ENCODE measurements around the gene PEX11A. TPM values are rescaled to one million over a fixed set of nuclear protein-coding genes. Genes with fewer than 3 reads are reported as not detected.

The PEX11A gene
- total RNA-seq = 2.9 and 8.2 TPM in 2 replicates

GRCh38 chr15:89690276-89691218 is at the start of gene PEX11A, which contains the start of gene WDR93:
PEX11A (minus strand) TSS chr15:89690754; CDS start chr15:89690632, 122 bp downstream.
WDR93 (plus strand) TSS chr15:89690811; CDS start chr15:89701747, 10,936 bp downstream.

DNA sequence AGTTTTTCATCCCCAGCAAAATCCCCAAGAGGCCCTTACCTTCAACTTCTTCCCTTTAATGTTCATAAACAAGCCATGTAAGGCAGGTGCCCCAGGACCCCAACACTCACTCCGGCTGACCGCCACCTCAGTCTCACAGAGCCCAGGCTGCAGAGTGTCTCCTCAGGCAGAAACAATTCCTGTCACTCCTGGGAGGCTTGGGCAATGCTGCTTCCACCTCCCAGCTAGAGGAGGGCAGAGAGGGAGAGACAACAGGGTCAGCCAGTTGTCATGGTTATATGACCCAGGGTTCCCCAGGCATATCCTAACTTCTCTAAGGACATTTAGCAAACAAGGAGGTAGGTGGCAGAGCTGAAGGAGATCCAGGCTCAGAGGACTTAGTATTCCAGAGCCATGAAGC is 11.3 kb downstream of the PEX11A start, which contains the start of gene PLIN1:
Gene PLIN1 (minus strand): TSS at position 156 of the 400 bp plus-strand sequence. CDS start 1,878 bp downstream, outside the sequence.

GRCh38 chr15:89654847-89655805 is 35.4 kb downstream of the PEX11A start, which contains the start of gene KIF7:
KIF7 (minus strand) TSS chr15:89655467; CDS start chr15:89652930, 2,537 bp downstream.

Other genes with a start within 250 kb of the PEX11A start
- under 0.01 TPM in 2 replicates for gene RHCG, start 194.2 kb downstream of the PEX11A start, total RNA-seq
- gene TICRR, start 115.3 kb downstream of the PEX11A start, total RNA-seq = 3.7 and 5.0 TPM in 2 replicates
- 11.3 and 15.7 TPM in 2 replicates for gene KIF7, start 35.3 kb downstream of the PEX11A start, total RNA-seq
- under 0.01 and 0.28 TPM in 2 replicates for gene PLIN1, start 11.4 kb downstream of the PEX11A start, total RNA-seq
- gene WDR93, start 57 bp upstream of the PEX11A start, total RNA-seq = under 0.01 TPM in 1 of 2 replicates, not detected in the other
- gene MESP1, start 60.5 kb upstream of the PEX11A start, total RNA-seq = 0.19 and 0.28 TPM in 2 replicates
- 0.56 and 0.77 TPM in 2 replicates for gene MESP2, start 85.6 kb upstream of the PEX11A start, total RNA-seq
- 24.0 and 42.4 TPM in 2 replicates for gene ANPEP, start 124.1 kb upstream of the PEX11A start, total RNA-seq
- 46.8 and 75.0 TPM in 2 replicates for gene AP3S2, start 203.2 kb upstream of the PEX11A start, total RNA-seq
- gene ARPIN, start 222.2 kb upstream of the PEX11A start, total RNA-seq = 7.6 and 11.3 TPM in 2 replicates